Duodenal mucosa (tissue), 2 donors: ENCODE measurements around the gene HBM.
"Not testable (repeated sequence)": the region's sequence is repeated elsewhere in the genome, so short reads cannot be mapped to it uniquely, and the experiment has no call there.

Experiments
- H3K27ac ChIP-seq: one replicate; pipeline ENCODE4 v1.7.0; 2013; ENCODE audit warnings: low read depth, low read length
- H3K27me3 ChIP-seq, 2 donors: one replicate each; pipeline ENCODE4 v1.7.0; 2013; ENCODE audit warnings: low read length in 2 of 2, control low read depth in 1 of 2; ENCODE audit not compliant: insufficient read depth in 2 of 2, control insufficient read depth in 1 of 2
- H3K36me3 ChIP-seq, 2 donors: one replicate each; pipeline ENCODE4 v1.7.0; 2013; ENCODE audit warnings: low read length in 2 of 2, control low read depth in 1 of 2; ENCODE audit not compliant: insufficient read depth in 2 of 2, control insufficient read depth in 1 of 2
- H3K4me1 ChIP-seq, 2 donors: one replicate each; pipeline ENCODE4 v1.7.0; 2013; ENCODE audit warnings: low read length in 2 of 2, control low read depth in 1 of 2; ENCODE audit not compliant: insufficient read depth in 2 of 2, control insufficient read depth in 1 of 2
- H3K4me3 ChIP-seq, 2 donors: one replicate each; pipeline ENCODE4 v1.7.0; 2013; ENCODE audit warnings: low read length in 2 of 2, low read depth in 1 of 2
- H3K9ac ChIP-seq, 2 donors: one replicate each; pipeline ENCODE4 v1.7.0; 2013; ENCODE audit warnings: low read length in 2 of 2, low read depth in 1 of 2
- H3K9me3 ChIP-seq, 2 donors: one replicate each; pipeline ENCODE4 v1.7.0; 2013; ENCODE audit warnings: low read length in 2 of 2, control low read depth in 1 of 2; ENCODE audit not compliant: control insufficient read depth in 1 of 2

HBM gene

GRCh38 chr16:168424-168823 is 2.6 kb downstream of the HBM start:
- peaks cover 42 to 48% of the 10 kb centered on the region in 2 donors for H3K27me3 ChIP-seq
- no peaks in the 10 kb centered on the region for H3K9me3 ChIP-seq
- peaks cover 5 to 13% of the 10 kb centered on the region in 2 donors for H3K4me1 ChIP-seq
- no peak overlapping the region for H3K4me3 ChIP-seq
- H3K9ac ChIP-seq = no peak overlapping the region
- H3K27ac ChIP-seq = no peak overlapping the region
- H3K36me3 ChIP-seq = no peaks in the 10 kb centered on the region

GRCh38 chr16:169014-169413 is 3.2 kb downstream of the HBM start:
- Histone ChIP-seq H3K4me3 (no peak overlapping the region), H3K9me3 (no peaks in the 10 kb centered on the region), H3K27me3 (peaks cover 45 to 48% of the 10 kb centered on the region in 2 donors)

GRCh38 chr16:170088-170507 is 4.3 kb downstream of the HBM start:
- peaks cover 5 to 11% of the 10 kb centered on the region in 2 donors for H3K4me1 ChIP-seq
- not testable (repeated sequence) for H3K9me3 ChIP-seq, H3K9ac ChIP-seq, H3K36me3 ChIP-seq, H3K4me3 ChIP-seq, H3K27ac ChIP-seq
- H3K27me3 ChIP-seq = peaks cover 46 to 50% of the 10 kb centered on the region in 2 donors

More at GRCh38 chr16:169014-169413, 3.2 kb downstream of the HBM start:
- no peaks in the 10 kb centered on the region for H3K36me3 ChIP-seq
- no peak overlapping the region for H3K27ac ChIP-seq
- H3K4me1 ChIP-seq = peaks cover 5 to 13% of the 10 kb centered on the region in 2 donors
- no peak overlapping the region for H3K9ac ChIP-seq

GRCh38 chr16:170788-171187 is 5.0 kb downstream of the HBM start:
- Histone ChIP-seq H3K4me3 (no peak overlapping the region), H3K9ac (no peak overlapping the region), H3K4me1 (peaks cover 5% of the 10 kb centered on the region in 2 donors), H3K9me3 (no peaks in the 10 kb centered on the region), H3K27ac (no peak overlapping the region), H3K36me3 (no peaks in the 10 kb centered on the region), H3K27me3 (peaks cover 46 to 49% of the 10 kb centered on the region in 2 donors)

- not testable (repeated sequence) for H3K4me1 ChIP-seq, H3K4me3 ChIP-seq, H3K36me3 ChIP-seq, H3K27ac ChIP-seq, H3K9ac ChIP-seq, H3K9me3 ChIP-seq
- peaks cover 32 to 38% of the 10 kb centered on the region in 2 donors for H3K27me3 ChIP-seq
Observed at GRCh38 chr16:172374-172941, 6.7 kb downstream of the HBM start, which contains the start of gene HBA2. TSS of gene HBA2 (plus strand) at chr16:172876. CDS start at chr16:172913, 37 bp downstream.

GRCh38 chr16:173211-173854 is 7.6 kb downstream of the HBM start:
- peaks cover 36 to 38% of the 10 kb centered on the region in 2 donors for H3K27me3 ChIP-seq

GRCh38 chr16:173928-174769 is 8.4 kb downstream of the HBM start:
- H3K27ac ChIP-seq, H3K36me3 ChIP-seq, H3K4me1 ChIP-seq, H3K9me3 ChIP-seq, H3K4me3 ChIP-seq, H3K9ac ChIP-seq: not testable (repeated sequence)
- peaks cover 31 to 34% of the 10 kb centered on the region in 2 donors for H3K27me3 ChIP-seq

More at GRCh38 chr16:173211-173854, 7.6 kb downstream of the HBM start:
- H3K9me3 ChIP-seq, H3K4me3 ChIP-seq, H3K27ac ChIP-seq, H3K9ac ChIP-seq, H3K4me1 ChIP-seq, H3K36me3 ChIP-seq: not testable (repeated sequence)

- Histone ChIP-seq H3K27me3 (peaks cover 36 to 41% of the 10 kb centered on the region in 2 donors), H3K9ac (no peak overlapping the region), H3K4me3 (no peak overlapping the region), H3K9me3 (no peaks in the 10 kb centered on the region), H3K4me1 (no peaks in the 10 kb centered on the region), H3K27ac (no peak overlapping the region), H3K36me3 (no peaks in the 10 kb centered on the region)
Observed at GRCh38 chr16:175011-175949, 9.5 kb downstream of the HBM start.

- not testable (repeated sequence) for H3K27ac ChIP-seq, H3K9ac ChIP-seq, H3K4me1 ChIP-seq, H3K36me3 ChIP-seq, H3K4me3 ChIP-seq, H3K9me3 ChIP-seq
- peaks cover 38 to 43% of the 10 kb centered on the region in 2 donors for H3K27me3 ChIP-seq
Observed at GRCh38 chr16:176006-176405, 10.2 kb downstream of the HBM start.
